HepG2 (cell line): Measurements from ENCODE around the gene PCYT2. TPM values are rescaled to one million over a fixed set of nuclear protein-coding genes. Genes with fewer than 3 reads are reported as not detected.

Source experiments
- ATAC-seq: fragments of 200-7000 bp; cut with Tn5 transposase; 3 replicates; pipeline ENCODE4 v1.9.1; 2020; ENCODE audit warnings: mild to moderate bottlenecking, moderate library complexity
- BruUV-seq: library from RNA; stranded (reverse); fragments of 400-500 nt; replicated peaks from 2 replicates; lab custom pipeline; 2021; lab: Mats Ljungman, UMichigan
- CTCF ChIA-PET: fragments of 300-600 bp; formaldehyde crosslinking; extraction: SDS; loops from one replicate; lab custom pipeline; 2021; ENCODE audit warnings: low total read pairs, inconsistent platforms, low intra/inter-chr PET ratio; lab: Yijun Ruan, JAX
- POLR2A ChIA-PET: fragments of 350-600 bp; sonication (Branson Sonifier 250); formaldehyde crosslinking; loops from one replicate; lab custom pipeline; 2020; ENCODE audit warnings: antibody characterized with exemption, inconsistent platforms; lab: Yijun Ruan, JAX
- DNase-seq: peaks from one replicate; pipeline ENCODE4 v3.0.0-alpha.2; 2015; ENCODE audit warnings: low spot score
- FAIRE-seq: peaks from 3 replicates; lab custom pipeline; 2011; peaks lifted over from hg19 to GRCh38; lab: Jason Lieb, UNC
- H2AFZ ChIP-seq: one replicate; pipeline ENCODE4 v1.6.1; 2011; ENCODE audit warnings: low read length, inconsistent platforms
- H3K27ac ChIP-seq: fragments of 300-600 bp; 3 replicates; pipeline ENCODE4 v1.8.0; 2011; ENCODE audit warnings: mixed run types, mild to moderate bottlenecking, mixed read lengths, low read length, inconsistent platforms; ENCODE audit not compliant: insufficient read depth; ENCODE audit errors: extremely low read length
- H3K27me3 ChIP-seq, 2 experiments: fragments of 200-600 bp in 1 of 2; 2 replicates in 1 of 2; 3 replicates in 1 of 2; pipeline versions ENCODE4 v1.6.0 to v1.8.0; 2011; ENCODE audit warnings: low read length in 2 of 2, mild to moderate bottlenecking in 2 of 2, moderate library complexity in 2 of 2, inconsistent platforms in 1 of 2; ENCODE audit not compliant: insufficient read depth in 2 of 2, control insufficient read depth in 1 of 2
- H3K36me3 ChIP-seq, 2 experiments: fragments of 200-600 bp in 1 of 2; replicated peaks in 1 of 2; 2 replicates in 1 of 2; 3 replicates in 1 of 2; pipeline versions ENCODE4 v1.5.1 to v1.8.0; 2011; ENCODE audit warnings: low read length in 2 of 2, inconsistent platforms in 1 of 2; ENCODE audit not compliant: insufficient read depth in 2 of 2, control insufficient read depth in 1 of 2
- H3K4me1 ChIP-seq: 2 replicates; pipeline ENCODE4 v1.5.1; 2012; ENCODE audit warnings: low read length, inconsistent platforms; ENCODE audit not compliant: insufficient read depth
- H3K4me2 ChIP-seq: 2 replicates; pipeline ENCODE4 v1.6.0; 2011; ENCODE audit warnings: low read depth, low read length, inconsistent platforms
- H3K4me3 ChIP-seq, 3 experiments: fragments of 200-600 bp in 1 of 3; sonication (generic), shearing (Covaris generic) in 1 of 3; replicated peaks in 1 of 3; 2 replicates each; pipeline ENCODE4 v1.5.1; 2011 to 2016; ENCODE audit warnings: low read length in 3 of 3, inconsistent platforms in 2 of 3, low read depth in 2 of 3, mild to moderate bottlenecking in 2 of 3, control low read depth in 1 of 3, mixed read lengths in 1 of 3; ENCODE audit not compliant: insufficient read depth in 1 of 3
- H3K79me2 ChIP-seq: one replicate; pipeline ENCODE4 v1.6.1; 2011; ENCODE audit warnings: low read length, inconsistent platforms; ENCODE audit not compliant: insufficient read depth
- H3K9ac ChIP-seq: 2 replicates; pipeline ENCODE4 v1.6.0; 2011; ENCODE audit warnings: mild to moderate bottlenecking, low read depth, low read length, inconsistent platforms; ENCODE audit not compliant: insufficient read depth
- H3K9me3 ChIP-seq: 2 replicates; pipeline ENCODE4 v1.5.1; 2012; ENCODE audit warnings: mild to moderate bottlenecking, low read length
- H4K20me1 ChIP-seq: 2 replicates; pipeline ENCODE4 v1.6.0; 2011; ENCODE audit warnings: inconsistent platforms, mild to moderate bottlenecking, low read length, moderate library complexity; ENCODE audit not compliant: insufficient read depth
- CEBPB ChIP-seq: IDR thresholded peaks from 2 replicates; pipeline ENCODE4 v1.6.1; 2011; ENCODE audit warnings: low read depth, low read length, improper control_type of control experiment, borderline replicate concordance
- KLF16 ChIP-seq, 2 experiments: sonication (generic) in 1 of 2; formaldehyde crosslinking in 1 of 2; IDR thresholded peaks; 2 replicates each; pipeline versions ENCODE4 v1.6.1 to v1.8.0; 2016 to 2023; ENCODE audit warnings: missing genetic modification reagents in 2 of 2, missing compliant biosample characterization in 1 of 2
- STAG1 ChIP-seq: sonication (generic); formaldehyde crosslinking; IDR thresholded peaks from 2 replicates; pipeline ENCODE4 v1.4.0; 2020; ENCODE audit warnings: missing genetic modification reagents
- ZBTB26 ChIP-seq: IDR thresholded peaks from 2 replicates; pipeline ENCODE4 v1.6.1; 2016; ENCODE audit warnings: missing compliant biosample characterization, missing genetic modification reagents, borderline replicate concordance
- ZNF280B ChIP-seq: sonication (generic); formaldehyde crosslinking; IDR thresholded peaks from 2 replicates; pipeline ENCODE4 v1.5.0; 2020; ENCODE audit warnings: missing genetic modification reagents, mild to moderate bottlenecking, borderline replicate concordance
- ZNF646 ChIP-seq: sonication (generic); formaldehyde crosslinking; IDR thresholded peaks from 2 replicates; pipeline ENCODE4 v1.9.0; 2021; ENCODE audit warnings: mild to moderate bottlenecking, missing genetic modification reagents
- ZNF772 ChIP-seq: sonication (generic); formaldehyde crosslinking; IDR thresholded peaks from 2 replicates; pipeline ENCODE4 v1.5.0; 2020; ENCODE audit warnings: mild to moderate bottlenecking, missing genetic modification reagents
- WGBS: methylation state at CpG from one replicate; pipeline ENCODE4 v1.1.6; 2017; ENCODE audit warnings: low lambda C conversion rate; 5-methylcytosine and 5-hydroxymethylcytosine counted together
- in situ Hi-C: cut with HindIII; loops from 2 replicates; pipeline ENCODE4 v1.10.0; 2017; ENCODE audit warnings: low pct_unique_long_range_greater_than_20kb; ENCODE audit not compliant: extremely low pct_ligation_motif_present
- intact Hi-C: fragments of 100-400 bp; cut with micrococcal nuclease; formaldehyde crosslinking; loops from one replicate; pipeline ENCODE4 v1.10.0; 2022; ENCODE audit not compliant: unreplicated experiment
- polyA plus RNA-seq, 8 experiments: library from polyadenylated mRNA; depleted of rRNA in 3 of 8; stranded (reverse) in 7 of 8; unstranded in 1 of 8; fragments of >200 nt; fragmentation: Illumina TruSeq in 4 of 8; extraction: Trizol in 4 of 8; gene quantifications; 2 replicates each; pipeline versions ENCODE4 v1.2.1 to v1.2.3, GENCODE V29; 2011 to 2016; ENCODE audit warnings: low read depth in 4 of 8, missing spikeins in 1 of 8, mixed read lengths in 1 of 8; ENCODE audit not compliant: insufficient read depth in 1 of 8
- total RNA-seq, 5 experiments: library from RNA; depleted of rRNA; stranded (reverse); fragments of >200 nt; fragmentation: Illumina TruSeq; extraction: Trizol; gene quantifications; 2 replicates each; pipeline ENCODE4 v1.2.3, GENCODE V29; 2016; ENCODE audit warnings: low read depth in 1 of 5

PCYT2 gene
- total and polyA plus RNA-seq, 2 of the 13 experiments (the other 11 are each of a cell fraction or from before 2014, with no cell fraction given) = 147 to 297 TPM

GRCh38 chr17:81911277-81911961 is at the start of gene PCYT2 (continued):
- TF ChIP-seq KLF16 (CRISPR knock-in tag; IDR thresholded peaks at IDR 0.05) = peak in 1 of 2 experiments; percentile 56; a peak in 1 of 4 replicates
- no peak for TF ChIP-seq ZNF772 (CRISPR knock-in tag)
- TF ChIP-seq, all 625 proteins: peak for 51

- H3K27ac ChIP-seq = peak overlapping the region; percentile 86
- H3K4me1 ChIP-seq = peaks cover 71% of the 10 kb centered on the region
- in situ Hi-C loops = no loop called here
- intact Hi-C loops = loop anchor here (2.0 kb wide), 1 partner anchor 34 kb away; no protein-coding TSS in a partner anchor
- POLR2A ChIA-PET = interaction anchor here (1.2 to 7.0 kb wide), 13 partner anchors 7 to 77 kb away, joined by 4 to 406 read pairs (median 17); partner anchors contain the start of genes ASPSCR1, CENPX, DCXR and LRRC45
- under 1% methylated on average over 21 of the region's 98 CpGs for WGBS
- H3K9ac ChIP-seq = peak overlapping the region; percentile 99
- H2AFZ ChIP-seq = no peak overlapping the region
- DNase-seq (no peak), ATAC-seq (peak; percentile 1; the same call in 1 of the 3 replicates), FAIRE-seq (no peak)
- CTCF ChIA-PET = interaction anchor here (1.0 to 4.7 kb wide), 9 partner anchors 9 to 60 kb away, joined by 4 to 181 read pairs (median 25); partner anchors contain the start of genes ASPSCR1, CENPX and LRRC45
- H4K20me1 ChIP-seq = peaks cover 21% of the 10 kb centered on the region
- H3K4me3 ChIP-seq = peak overlapping the region; percentile 95 to 97 (median 96)
- no peaks in the 10 kb centered on the region; a peak in 1 of 5 replicates for H3K27me3 ChIP-seq
- H3K4me2 ChIP-seq = peak overlapping the region; percentile 99
- peaks cover 25 to 38% of the 10 kb centered on the region in 2 experiments for H3K36me3 ChIP-seq
- H3K79me2 ChIP-seq = peaks cover 63% of the 10 kb centered on the region
- no peaks in the 10 kb centered on the region for H3K9me3 ChIP-seq
- BruUV-seq = no TSS peak
- no peak for TF ChIP-seq CEBPB
- peak; percentile 34; the same call in 1 of the 2 replicates for TF ChIP-seq ZNF646 (CRISPR knock-in tag)
- TF ChIP-seq ZBTB26 (CRISPR knock-in tag) = 0 out of 2 replicates have a peak, but pooled peaks have one; percentile 47
- TF ChIP-seq ZNF280B (CRISPR knock-in tag) = 0 out of 2 replicates have a peak, but pooled peaks have one; percentile 43
- no peak for TF ChIP-seq STAG1 (CRISPR knock-in tag)
Observed at GRCh38 chr17:81960130-81960958, 49.1 kb upstream of the PCYT2 start.
